Stimulated activated CD4-positive, alpha-beta T cell treated with anti-CD3 and anti-CD28 coated beads, Interleukin-4, amount 100 ng/mL, for 24 hours (primary cell): ENCODE data around the gene IPO5.

Source experiments
- DNase-seq: peaks from one replicate; pipeline ENCODE4 v3.0.0-alpha.2; 2020

IPO5 gene

GRCh38 chr13:98066636-98067035 lies 113.2 kb downstream of the IPO5 start:
- DNase-seq = no peak

GRCh38 chr13:98068521-98068920 lies 115.0 kb downstream of the IPO5 start:
- no peak for DNase-seq

GRCh38 chr13:98069985-98070384 lies 116.5 kb downstream of the IPO5 start:
- DNase-seq = no peak

GRCh38 chr13:98071316-98071715 lies 117.8 kb downstream of the IPO5 start:
- DNase-seq = no peak

- DNase-seq = no peak
Observed at GRCh38 chr13:98072476-98072875, 119.0 kb downstream of the IPO5 start.
